Chondrocyte (in vitro differentiated cells): ENCODE data around the gene CFDP1. TPM values are rescaled to one million over a fixed set of nuclear protein-coding genes. Genes with fewer than 3 reads are reported as not detected.
"Not testable (repeated sequence)": the region's sequence is repeated elsewhere in the genome, so short reads cannot be mapped to it uniquely, and the experiment has no call there.

ENCODE experiments used
- DNase-seq: peaks from one replicate; pipeline ENCODE4 v3.0.0; 2021; ENCODE audit warnings: mixed read lengths, low spot score
- H3K27ac Mint-ChIP-seq: one replicate; pipeline ENCODE4 v1.8.0; 2021; ENCODE audit warnings: mild to moderate bottlenecking, moderate library complexity, mixed read lengths; ENCODE audit not compliant: unreplicated experiment
- H3K27me3 Mint-ChIP-seq: 2 replicates; pipeline ENCODE4 v1.8.0; 2021; ENCODE audit warnings: low read depth, mixed read lengths
- H3K36me3 Mint-ChIP-seq: 2 replicates; pipeline ENCODE4 v1.8.0; 2021; ENCODE audit warnings: low read depth, mixed read lengths
- H3K4me1 Mint-ChIP-seq: 2 replicates; pipeline ENCODE4 v1.8.0; 2021; ENCODE audit warnings: low read depth, mild to moderate bottlenecking, mixed read lengths
- H3K4me3 Mint-ChIP-seq: one replicate; pipeline ENCODE4 v1.8.0; 2021; ENCODE audit warnings: mild to moderate bottlenecking, moderate library complexity, mixed read lengths; ENCODE audit not compliant: unreplicated experiment
- H3K9me3 Mint-ChIP-seq: 2 replicates; pipeline ENCODE4 v1.8.0; 2021; ENCODE audit warnings: low read depth, mixed read lengths
- CTCF ChIP-seq: fragments of 200-600 bp; sonication (generic); IDR thresholded peaks from 2 replicates; pipeline ENCODE4 v1.5.0; 2021; ENCODE audit warnings: antibody characterized with exemption, mild to moderate bottlenecking, moderate library complexity
- total RNA-seq: library from RNA; stranded (reverse); gene quantifications from 3 replicates; pipeline ENCODE4 v1.2.1, GENCODE V29; 2021

CFDP1 gene
- total RNA-seq, 1 donor from 2014 or later, result 45.3 TPM

- DNase-seq, result no peak
- no peak for TF ChIP-seq CTCF
- Mint-ChIP-seq H3K36me3 (peaks cover 1% of the 10 kb centered on the region), H3K9me3 (no peaks in the 10 kb centered on the region), H3K4me1 (peaks cover 51% of the 10 kb centered on the region), H3K4me3 (no peak overlapping the region), H3K27me3 (no peaks in the 10 kb centered on the region), H3K27ac (no peak overlapping the region)
Observed at GRCh38 chr16:75429621-75430403, 3.5 kb downstream of the CFDP1 start.

DNA sequence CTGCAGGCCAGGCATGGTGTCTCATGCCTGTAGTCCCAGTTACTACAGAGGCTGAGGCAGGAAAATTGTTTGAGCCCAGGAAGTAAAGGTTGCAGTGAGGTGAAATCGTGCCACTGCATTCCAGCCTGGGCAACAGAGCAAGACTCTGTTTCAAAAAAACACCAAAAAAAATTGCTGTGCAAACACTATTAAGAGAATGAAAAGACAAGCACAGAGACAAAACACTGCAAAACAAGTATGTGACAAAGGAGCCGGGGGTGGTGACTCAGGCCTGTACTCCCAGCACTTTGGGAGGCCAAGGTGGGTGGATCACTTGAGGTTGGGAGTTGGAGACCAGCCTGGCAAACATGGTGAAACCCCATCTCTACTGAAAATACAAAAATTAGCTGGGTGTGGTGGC, 6.8 kb downstream of the CFDP1 start:
- not testable (repeated sequence) for H3K36me3 Mint-ChIP-seq, H3K27me3 Mint-ChIP-seq, DNase-seq, H3K4me3 Mint-ChIP-seq, H3K9me3 Mint-ChIP-seq
- Mint-ChIP-seq H3K27ac (peak overlapping the region; percentile 66), H3K4me1 (peaks cover 45% of the 10 kb centered on the region)

DNA sequence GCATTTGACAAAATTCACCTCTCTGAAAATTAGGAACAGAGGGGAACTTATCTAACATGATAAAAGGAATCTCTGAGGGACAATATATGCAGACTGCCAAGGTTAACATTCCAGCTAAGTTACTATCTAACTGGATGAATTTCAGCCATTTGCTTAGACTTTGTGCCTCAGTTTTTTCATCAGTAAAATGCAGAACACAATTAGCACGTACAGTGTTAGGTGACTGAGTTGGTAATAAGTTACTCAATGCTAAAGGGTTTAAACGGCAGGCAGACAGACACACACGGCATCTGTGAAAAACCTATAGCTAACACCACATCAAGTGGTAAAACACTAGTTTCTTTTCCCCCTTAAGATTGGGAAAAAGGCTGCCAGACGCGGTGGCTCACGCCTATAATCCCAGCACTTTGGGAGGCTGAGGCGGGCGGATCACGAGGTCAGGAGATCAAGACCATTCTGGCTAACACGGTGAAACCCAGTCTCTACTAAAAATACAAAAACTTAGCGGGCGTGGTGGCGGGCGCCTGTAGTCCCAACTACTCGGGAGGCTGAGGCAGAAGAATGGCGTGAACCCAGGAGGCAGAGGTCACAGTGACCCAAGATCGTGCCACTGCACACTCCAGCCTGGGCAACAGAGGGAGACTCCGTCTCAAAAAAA, 9.1 kb downstream of the CFDP1 start:
- not testable (repeated sequence) for H3K27me3 Mint-ChIP-seq, H3K9me3 Mint-ChIP-seq, H3K36me3 Mint-ChIP-seq, H3K4me3 Mint-ChIP-seq, DNase-seq
- H3K27ac Mint-ChIP-seq, result peak overlapping the region; percentile 45
- H3K4me1 Mint-ChIP-seq, result peaks cover 45% of the 10 kb centered on the region

- Mint-ChIP-seq H3K27ac (peak overlapping the region; percentile 45), H3K27me3 (no peaks in the 10 kb centered on the region), H3K4me3 (peak overlapping the region; percentile 13), H3K9me3 (no peaks in the 10 kb centered on the region), H3K36me3 (no peaks in the 10 kb centered on the region), H3K4me1 (peaks cover 42% of the 10 kb centered on the region)
- no peak for TF ChIP-seq CTCF
- DNase-seq, result no peak
Observed at GRCh38 chr16:75423723-75424104, 9.6 kb downstream of the CFDP1 start.

- no peak overlapping the region for H3K4me3 Mint-ChIP-seq
Observed at GRCh38 chr16:75421820-75422126, 11.5 kb downstream of the CFDP1 start.

More at GRCh38 chr16:75421820-75422126, 11.5 kb downstream of the CFDP1 start:
- Mint-ChIP-seq H3K4me1 (peaks cover 46% of the 10 kb centered on the region), H3K27me3 (no peaks in the 10 kb centered on the region), H3K27ac (peak overlapping the region; percentile 71), H3K9me3 (no peaks in the 10 kb centered on the region), H3K36me3 (no peaks in the 10 kb centered on the region)
- no peak for TF ChIP-seq CTCF
- DNase-seq, result no peak
